Endometrial microvascular endothelial cells (primary cell): ENCODE data around the gene GPSM1. TPM values are rescaled to one million over a fixed set of nuclear protein-coding genes. Genes with fewer than 3 reads are reported as not detected.

Source experiments
- in situ Hi-C: cut with HindIII; loops from 2 replicates; pipeline ENCODE4 v1.10.0; 2017; ENCODE audit warnings: low sequenced_read_pairs, low pct_unique_long_range_greater_than_20kb; ENCODE audit errors: inconsistent ontology term
- total RNA-seq: library from RNA; depleted of rRNA; stranded (reverse); fragments of >200 nt; gene quantifications from one replicate; pipeline ENCODE4 v1.2.3, GENCODE V29; 2015; ENCODE audit errors: inconsistent ontology term

GPSM1 gene
- total RNA-seq, 1 donor from 2014 or later: 20.2 TPM

DNA sequence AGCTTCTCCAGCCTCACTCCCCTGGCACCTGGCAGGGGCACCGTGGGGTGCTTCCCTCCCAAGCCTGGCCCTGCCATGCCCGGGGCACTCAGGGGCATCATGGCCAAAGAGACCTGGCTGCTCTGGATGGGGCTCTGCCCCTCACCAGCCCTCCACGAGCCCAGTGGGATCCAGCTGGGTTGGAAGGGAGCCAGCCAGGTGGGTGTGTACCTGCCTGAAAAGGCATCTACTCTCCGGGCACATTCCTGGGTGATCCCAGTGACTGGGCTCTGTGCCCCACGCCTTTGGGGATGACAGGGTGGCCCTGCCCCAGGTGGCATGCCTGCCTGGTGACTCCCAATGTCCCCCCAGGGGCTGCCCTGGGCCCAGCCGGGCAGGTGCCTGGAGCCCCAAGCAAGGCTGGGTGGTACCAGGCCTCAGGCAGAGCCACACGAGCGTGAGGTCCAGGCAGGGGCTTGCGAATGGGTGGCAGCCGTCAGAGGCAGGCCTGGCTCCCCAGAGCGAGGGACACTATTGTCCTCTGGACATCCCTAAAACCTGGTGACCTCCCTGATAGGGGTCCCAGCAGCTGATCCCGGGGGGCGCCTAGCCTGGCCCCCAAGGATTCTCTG lies 777 bp downstream of the GPSM1 start:
- in situ Hi-C loops: no loop called here

DNA sequence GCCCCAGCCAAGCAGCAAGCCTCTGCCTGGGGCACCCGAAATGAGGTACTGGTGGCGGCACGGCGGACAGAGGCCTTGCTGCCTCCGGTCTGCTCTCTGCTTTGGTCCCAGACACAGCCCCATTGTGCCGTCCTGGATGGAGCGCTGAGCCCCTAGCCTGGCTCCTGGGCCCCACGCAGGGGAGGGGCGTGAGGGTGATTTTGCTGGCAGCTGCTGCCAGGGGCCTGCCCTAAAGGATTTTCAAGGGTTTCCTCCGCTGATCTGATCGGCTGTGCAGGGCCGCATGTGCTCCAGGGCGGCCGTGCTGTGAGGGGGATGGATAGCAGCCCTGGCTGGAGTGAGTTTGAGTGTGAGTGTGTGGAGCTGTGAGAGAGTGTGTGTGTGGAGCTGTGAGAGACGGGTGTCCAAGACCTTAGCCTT lies 1.3 kb downstream of the GPSM1 start:
- in situ Hi-C loops: no loop called here

DNA sequence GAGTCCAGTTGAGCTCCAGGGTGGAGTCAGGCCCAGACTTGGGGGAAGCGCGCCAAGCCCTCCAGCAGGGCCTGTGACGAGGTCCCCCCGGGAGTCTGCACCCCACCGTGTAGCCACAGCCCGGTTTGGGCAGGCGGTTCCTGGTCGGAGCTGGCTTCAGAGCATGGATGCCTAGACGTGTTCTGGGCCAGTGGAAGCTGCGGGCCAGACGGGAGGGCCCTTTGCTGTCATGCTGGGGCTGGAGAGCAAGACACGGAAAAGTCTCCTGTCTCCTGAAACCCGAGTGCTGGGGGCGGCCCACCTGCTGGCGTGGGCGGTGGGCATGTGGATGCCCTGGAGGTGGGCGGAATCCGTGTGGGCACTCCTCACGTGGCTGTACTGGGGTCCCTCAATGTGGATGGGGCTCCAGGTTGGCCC lies 1.9 kb downstream of the GPSM1 start:
- in situ Hi-C loops: no loop called here

DNA sequence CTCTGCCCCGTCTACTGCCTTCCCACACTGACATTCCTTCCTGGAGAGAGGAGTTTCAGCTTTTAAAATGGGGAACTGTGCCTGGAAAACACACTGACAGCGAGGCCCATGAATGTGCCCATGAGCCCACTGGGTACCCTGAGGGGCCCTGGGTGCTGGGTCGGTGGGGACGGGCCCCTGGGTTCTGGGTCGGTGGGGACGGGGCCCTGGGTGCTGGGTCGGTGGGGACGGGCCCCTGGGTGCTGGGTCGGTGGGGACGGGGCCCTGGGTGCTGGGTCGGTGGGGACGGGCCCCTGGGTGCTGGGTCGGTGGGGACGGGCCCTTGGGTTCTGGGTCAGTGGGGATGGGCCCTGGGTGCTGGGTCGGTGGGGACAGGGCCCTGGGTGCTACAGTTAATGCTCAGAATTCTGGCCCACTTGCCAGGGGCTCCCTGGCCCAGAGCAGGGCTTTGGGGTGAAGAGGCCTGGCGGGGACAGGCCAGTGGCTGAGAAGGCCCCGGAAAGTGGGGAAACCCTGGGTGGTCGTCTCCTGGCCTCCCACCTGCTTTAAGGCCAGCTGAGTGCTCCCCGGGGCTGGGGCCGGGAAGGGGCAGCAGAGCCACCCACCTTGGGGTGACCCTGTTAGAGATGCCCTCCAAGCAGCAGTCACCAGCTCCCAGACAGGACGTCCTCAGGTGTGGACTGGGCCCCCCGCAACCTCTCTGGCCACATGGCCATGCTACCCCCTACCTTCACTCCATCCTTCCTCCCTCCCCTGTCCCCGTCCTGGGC lies 2.5 kb downstream of the GPSM1 start:
- in situ Hi-C loops: no loop called here

- in situ Hi-C loops: no loop called here
Observed at GRCh38 chr9:136330406-136330990, 3.2 kb downstream of the GPSM1 start.

DNA sequence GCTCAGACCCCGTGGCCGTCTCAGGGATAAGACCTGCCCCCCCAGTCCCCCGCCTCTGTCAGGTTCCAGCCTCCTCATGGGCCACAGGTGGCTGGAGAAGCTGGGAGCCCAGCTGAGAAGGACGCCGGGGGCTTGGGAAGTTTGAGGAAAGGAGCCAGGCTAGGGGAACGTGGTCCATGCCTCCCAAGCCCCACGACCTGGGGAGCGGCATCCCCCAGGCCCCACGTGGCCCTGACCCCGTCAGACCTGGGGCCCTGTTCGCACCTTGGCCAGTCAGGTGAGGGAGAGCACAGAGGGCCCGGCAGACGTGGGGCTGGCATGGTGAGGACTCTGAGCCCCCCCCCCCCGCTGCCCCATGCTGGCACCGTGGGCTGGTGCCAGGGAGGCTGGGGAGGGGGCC lies 3.7 kb downstream of the GPSM1 start:
- in situ Hi-C loops: no loop called here

- in situ Hi-C loops: no loop called here
Observed at GRCh38 chr9:136331556-136332481, 4.5 kb downstream of the GPSM1 start.

DNA sequence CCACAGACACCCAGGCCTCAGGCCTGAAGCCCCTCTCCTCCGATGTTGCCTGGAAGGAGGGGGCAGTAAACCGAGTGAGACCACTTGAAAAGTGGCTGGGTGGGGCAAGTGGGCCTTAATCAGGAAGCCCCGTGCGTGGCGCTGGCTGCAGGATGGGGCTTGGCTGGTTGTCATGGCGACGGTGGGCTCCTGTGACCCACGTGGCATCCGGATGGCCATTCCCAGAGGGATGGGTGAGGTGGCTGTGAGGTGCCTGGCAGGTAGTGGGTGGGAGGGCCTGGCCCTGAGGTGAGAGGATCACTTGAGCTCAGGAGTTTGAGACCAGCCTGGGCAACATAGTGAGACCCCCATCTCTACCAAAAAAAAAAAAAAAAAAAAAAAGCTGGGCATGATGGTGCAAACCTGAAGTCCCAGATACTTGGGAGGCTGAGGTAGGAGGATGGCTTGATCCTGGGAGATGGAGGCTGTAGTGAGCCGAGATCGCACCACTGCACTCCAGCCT lies 5.2 kb downstream of the GPSM1 start:
- in situ Hi-C loops: no loop called here

GRCh38 chr9:136333045-136333444 lies 5.7 kb downstream of the GPSM1 start:
- in situ Hi-C loops: no loop called here

- in situ Hi-C loops: no loop called here
Observed at GRCh38 chr9:136333486-136333885, 6.1 kb downstream of the GPSM1 start.

GRCh38 chr9:136334541-136334940 lies 7.2 kb downstream of the GPSM1 start:
- in situ Hi-C loops: no loop called here

GRCh38 chr9:136335296-136336155 lies 8.2 kb downstream of the GPSM1 start:
- in situ Hi-C loops: no loop called here

- in situ Hi-C loops: no loop called here
Observed at GRCh38 chr9:136336156-136336870, 9.0 kb downstream of the GPSM1 start.

DNA sequence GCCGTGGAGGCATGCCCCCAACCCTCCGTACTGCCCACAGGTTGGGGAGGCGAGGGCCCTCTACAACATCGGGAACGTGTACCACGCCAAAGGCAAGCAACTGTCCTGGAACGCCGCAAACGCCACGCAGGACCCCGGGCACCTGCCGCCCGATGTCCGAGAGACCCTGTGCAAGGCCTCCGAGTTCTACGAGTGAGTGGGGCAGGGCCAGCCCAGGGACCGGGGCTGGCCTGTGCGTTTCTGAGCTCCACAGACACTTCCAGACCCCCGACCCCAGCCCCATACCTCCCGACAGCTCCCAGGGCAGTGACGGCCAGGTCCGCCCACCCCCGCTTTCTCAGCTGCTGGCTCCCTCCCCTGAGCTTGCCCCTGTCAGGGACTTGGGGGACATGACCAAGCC lies 9.5 kb downstream of the GPSM1 start:
- in situ Hi-C loops: no loop called here

DNA sequence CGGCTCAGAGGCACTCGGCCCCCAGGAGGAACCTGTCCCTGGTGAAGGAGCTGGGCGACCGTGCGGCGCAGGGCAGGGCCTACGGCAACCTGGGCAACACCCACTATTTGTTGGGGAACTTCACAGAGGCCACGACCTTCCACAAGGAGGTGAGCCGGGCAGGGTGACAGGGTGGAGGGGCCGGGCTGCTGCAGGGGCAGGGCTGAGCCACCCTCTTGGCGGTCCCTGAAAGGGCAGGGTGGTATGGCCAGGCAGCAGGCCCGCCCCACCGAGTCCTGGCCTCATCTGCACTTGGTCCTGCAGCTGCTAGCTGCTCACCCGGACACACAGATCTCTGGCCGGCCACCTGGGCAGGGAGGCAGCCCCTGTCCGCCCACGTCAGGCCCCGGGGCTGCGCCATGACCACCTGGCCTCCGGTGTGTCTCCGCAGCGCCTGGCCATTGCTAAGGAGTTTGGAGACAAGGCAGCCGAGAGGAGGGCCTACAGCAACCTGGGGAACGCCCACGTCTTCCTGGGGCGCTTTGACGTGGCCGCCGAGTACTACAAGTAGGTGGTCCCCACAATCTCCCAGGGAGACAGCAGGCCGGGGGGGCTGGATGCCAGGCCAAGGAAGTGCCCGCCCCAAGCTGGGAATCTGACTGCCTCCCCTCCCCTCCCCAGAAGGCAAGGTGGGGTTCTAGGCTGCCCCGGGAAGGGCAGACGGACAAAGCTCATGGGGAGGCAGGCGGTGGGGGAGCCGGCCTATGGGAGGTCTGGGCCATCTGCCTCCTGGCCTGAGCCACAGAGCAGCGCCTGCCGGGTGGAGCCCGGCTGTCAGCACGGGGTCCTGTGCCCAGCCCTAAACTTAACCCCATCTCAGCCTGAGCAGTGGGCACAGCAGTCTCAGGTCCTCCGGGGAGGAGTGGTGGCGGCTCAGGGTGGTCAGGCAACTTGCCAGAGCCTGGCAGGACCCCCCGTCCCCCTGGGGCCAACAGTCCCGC lies 10.4 kb downstream of the GPSM1 start:
- in situ Hi-C loops: no loop called here

DNA sequence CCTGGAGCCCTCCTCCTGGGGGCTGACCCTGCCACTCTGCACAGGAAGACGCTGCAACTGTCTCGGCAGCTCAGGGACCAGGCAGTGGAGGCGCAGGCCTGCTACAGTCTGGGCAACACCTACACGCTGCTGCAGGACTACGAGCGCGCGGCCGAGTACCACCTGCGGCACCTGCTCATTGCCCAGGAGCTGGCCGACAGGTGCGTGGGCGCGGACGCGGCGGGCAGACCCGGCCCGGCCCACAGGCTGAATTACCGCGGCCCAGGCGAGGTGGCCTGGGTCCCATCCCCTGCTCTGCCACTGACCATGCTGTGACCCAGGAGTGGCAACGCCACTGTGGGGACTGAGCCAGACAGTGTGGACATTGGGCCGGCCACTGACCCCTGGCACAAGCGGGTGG lies 11.2 kb downstream of the GPSM1 start:
- in situ Hi-C loops: no loop called here
